GM18502 (cell line): Measurements from ENCODE around the gene ZFAND2B.
"Not testable (repeated sequence)": the region's sequence is repeated elsewhere in the genome, so short reads cannot be mapped to it uniquely, and the experiment has no call there.

Experiments
- ATAC-seq: cut with Tn5 transposase; IDR thresholded peaks from one replicate; pipeline ENCODE4 v1.9.1; 2021; ENCODE audit warnings: mild to moderate bottlenecking; ENCODE audit not compliant: unreplicated experiment, poor library complexity

Gene ZFAND2B

GRCh38 chr2:219247678-219248642, 41.4 kb downstream of the ZFAND2B start:
- ATAC-seq, result no peak

GRCh38 chr2:219248845-219249202, 42.2 kb downstream of the ZFAND2B start:
- no peak for ATAC-seq

DNA sequence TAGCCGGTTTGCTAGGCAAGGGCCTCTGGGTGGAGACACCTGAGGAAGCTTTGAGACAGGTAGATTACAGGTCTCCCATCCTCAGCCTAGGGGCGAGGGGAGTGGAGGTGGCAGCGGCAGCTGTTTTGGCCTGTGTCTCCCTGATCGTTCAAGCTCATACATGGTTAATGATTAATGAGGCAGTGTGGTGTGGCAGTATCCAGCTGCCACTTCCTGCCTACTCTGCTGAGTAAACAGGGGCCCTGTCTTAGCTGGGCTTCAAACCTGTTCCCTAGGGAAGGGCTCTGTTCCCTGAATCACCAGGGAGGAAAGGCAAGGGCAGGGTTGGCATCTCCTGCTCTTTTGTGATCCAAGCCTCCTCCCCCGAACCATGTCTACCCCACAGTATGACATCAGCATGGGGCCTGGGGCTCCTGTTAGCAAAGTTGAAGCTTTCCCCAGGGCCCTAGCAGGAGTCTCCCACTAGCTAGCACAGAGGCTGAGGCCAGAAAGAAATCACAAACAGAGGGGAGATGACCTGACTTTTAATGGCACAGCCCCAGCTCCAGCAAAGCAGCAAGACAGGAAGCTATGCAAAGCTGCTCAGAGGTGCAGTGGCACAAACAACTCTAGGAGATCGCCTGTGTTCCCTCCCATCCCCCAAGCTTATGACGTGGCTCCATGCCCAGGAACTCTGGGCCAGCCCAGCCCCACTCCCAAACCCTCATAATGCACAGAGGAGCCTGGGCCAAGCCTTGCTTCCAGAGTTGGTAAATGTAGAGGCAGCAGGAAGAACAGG, 42.8 kb downstream of the ZFAND2B start:
- peak; percentile 27 for ATAC-seq

- ATAC-seq, result no peak
Measured at GRCh38 chr2:219250049-219250781, 43.6 kb downstream of the ZFAND2B start.

DNA sequence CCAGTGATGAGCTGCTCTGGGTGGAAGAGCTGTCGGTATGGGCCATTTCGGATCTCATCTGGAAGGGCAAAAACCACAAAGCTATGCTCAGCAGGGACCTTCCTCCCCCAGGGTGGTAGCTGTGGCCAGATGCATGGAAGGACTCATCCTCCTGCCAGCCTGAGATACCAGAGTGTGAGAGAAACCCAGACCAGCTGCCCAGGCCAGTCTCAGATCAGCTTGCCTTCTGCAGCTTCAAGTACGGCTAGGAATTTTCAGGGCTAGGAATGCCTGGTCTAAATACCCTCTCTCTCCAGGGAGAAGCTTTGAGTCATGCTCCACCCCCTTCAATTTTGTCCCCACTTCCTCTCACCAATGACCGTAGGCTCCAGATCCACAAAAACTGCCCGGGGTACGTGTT, 45.1 kb downstream of the ZFAND2B start:
- ATAC-seq, result no peak

- no peak for ATAC-seq
Measured at GRCh38 chr2:219252084-219252483, 45.5 kb downstream of the ZFAND2B start.

GRCh38 chr2:219252570-219252899, 46.0 kb downstream of the ZFAND2B start:
- ATAC-seq, result no peak

DNA sequence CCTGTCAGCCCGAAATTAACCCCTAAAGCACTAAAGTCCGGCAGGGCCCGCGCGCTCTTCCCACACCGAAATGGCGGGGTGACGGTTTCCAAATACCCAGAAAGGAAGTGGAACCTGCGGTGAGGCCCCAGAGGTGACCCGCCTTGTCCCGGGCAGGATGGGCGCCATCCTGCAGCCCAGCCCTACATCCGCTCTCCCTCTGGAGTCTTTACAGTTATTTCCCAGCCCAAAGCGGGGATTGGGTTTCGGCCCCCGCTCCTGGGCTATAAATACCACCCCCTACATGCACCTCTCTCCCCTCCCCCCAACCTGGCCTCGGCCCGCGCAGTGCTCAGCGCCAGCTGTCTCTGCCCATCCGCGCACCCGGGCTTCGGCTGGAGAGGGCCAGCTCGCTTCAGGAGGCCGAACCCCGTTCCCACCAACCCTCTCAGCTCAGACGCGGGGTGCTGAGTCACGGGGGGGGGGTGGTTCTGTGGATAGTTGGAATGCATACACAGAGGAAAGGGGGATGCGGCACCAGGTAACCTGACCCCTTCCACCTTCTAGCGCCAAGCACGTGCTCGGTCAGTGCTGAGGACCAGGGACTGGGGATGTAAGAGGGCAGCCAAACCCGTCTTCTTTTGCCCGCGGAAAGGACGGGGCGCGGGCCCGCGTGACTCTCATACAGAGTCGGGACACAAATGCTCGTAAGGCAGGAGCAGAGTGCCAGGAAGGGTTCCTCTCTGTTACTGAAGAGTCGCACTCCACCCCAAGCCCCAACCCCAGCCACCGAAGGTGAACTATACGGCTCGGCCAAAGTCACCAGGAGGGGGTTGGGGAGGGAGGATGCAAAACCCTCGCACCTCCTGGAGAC, 46.5 kb downstream of the ZFAND2B start, which contains the start of gene TUBA4B:
Gene TUBA4B, plus strand, starts transcription at position 344 of the 853 bp plus-strand sequence. Its CDS starts 165 bp downstream, at position 509.
- ATAC-seq, result peak; percentile 25

DNA sequence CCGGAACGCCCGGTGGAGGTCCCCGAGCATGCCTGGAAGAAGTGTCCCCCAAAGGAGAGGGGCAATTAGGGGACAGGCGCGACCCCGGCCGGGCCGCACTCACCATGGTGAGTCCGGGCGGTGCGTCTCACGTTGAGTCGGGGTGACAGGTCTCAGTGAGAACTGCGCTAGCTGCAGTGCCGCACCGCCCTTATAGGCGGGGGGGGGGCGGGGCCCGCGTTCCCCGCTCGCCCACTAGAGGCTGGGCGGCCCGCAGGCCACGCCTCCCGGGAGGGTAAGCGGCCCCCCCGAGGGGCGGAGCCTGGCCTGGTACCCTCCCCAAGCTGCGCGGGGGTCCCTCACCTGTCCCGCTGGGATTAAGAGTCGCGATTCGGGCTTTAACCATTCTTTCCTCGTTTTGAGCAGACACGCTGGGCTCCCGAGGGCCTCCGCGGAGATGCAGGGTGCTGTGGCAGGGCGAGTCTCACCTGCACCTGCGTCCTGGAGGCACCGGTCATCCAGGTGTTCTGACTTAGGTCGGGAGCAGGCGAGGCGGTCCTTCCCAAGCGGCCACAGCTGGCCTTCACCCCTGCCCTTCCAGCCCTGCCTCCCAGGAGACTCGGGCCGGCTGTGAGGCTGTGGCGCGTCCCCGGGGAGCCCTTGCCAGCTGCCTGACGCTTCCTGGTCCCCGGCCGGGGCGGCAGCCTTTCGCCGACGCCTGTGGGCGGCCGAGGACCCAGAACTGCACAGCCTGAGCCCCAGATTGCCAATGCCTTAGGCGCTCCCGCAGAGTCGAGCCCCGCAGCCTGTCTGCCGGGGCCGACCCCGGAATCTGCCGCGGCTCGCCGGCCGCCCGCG, 47.4 kb downstream of the ZFAND2B start, which contains the start of gene TUBA4A:
Gene TUBA4A, minus strand, starts transcription at position 166 of the 837 bp plus-strand sequence. Its CDS starts 60 bp downstream, at position 106.
- ATAC-seq, result peak; percentile 65

DNA sequence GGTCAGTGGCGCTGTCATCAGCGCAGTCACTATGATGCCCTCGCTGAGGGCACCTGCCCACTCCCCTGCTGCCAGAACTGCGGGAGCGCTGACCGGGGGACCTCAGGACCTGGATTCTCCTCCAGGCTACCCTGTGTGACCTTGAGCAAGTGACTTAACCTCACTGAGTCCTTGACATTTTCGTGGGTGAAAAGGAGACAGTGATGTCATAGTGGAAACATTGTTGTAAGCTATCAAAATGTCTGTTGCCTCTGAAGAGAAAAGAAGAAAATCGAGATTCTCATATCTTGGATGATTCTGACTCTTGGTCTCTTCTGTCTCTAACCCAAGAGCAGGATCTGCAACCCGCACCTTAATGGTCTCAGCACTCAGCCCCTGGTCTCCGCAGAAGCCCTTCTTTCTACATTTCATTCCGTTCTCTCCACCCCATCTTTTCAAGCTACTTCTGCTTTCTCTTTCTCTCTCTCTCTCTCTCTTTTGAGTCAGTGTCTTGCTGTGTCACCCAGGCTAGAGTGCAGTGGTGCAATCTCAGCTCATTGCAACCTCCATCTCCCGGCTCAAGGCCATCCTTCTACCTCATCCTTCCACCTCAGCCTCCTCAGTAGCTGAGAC, 48.1 kb downstream of the ZFAND2B start:
- peak; percentile 30 for ATAC-seq

GRCh38 chr2:219258942-219259341, 52.4 kb downstream of the ZFAND2B start:
- not testable (repeated sequence) for ATAC-seq
